Upper lobe of left lung (tissue), 6 donors: ENCODE measurements around the gene VCX. TPM values are rescaled to one million over a fixed set of nuclear protein-coding genes. Genes with fewer than 3 reads are reported as not detected.

ENCODE experiments used
- ATAC-seq, 2 donors: fragments of 200-7000 bp; cut with Tn5 transposase; one replicate each; pipeline ENCODE4 v1.9.1; 2022; ENCODE audit warnings: mild to moderate bottlenecking in 2 of 2, moderate library complexity in 2 of 2; ENCODE audit not compliant: low FRiP score in 2 of 2
- DNase-seq, 2 donors: peaks; one replicate each; pipeline ENCODE4 v3.0.0-alpha.2; 2019 to 2020
- H3K27ac ChIP-seq, 4 donors: fragments of 200-600 bp; sonication (generic); one replicate each; pipeline ENCODE4 v1.5.1; 2016 to 2019
- H3K27me3 ChIP-seq, 4 donors: fragments of 200-600 bp; sonication (generic); one replicate each; pipeline ENCODE4 v1.5.1; 2017 to 2019
- H3K36me3 ChIP-seq, 4 donors: fragments of 200-600 bp; sonication (generic); one replicate each; pipeline ENCODE4 v1.5.1; 2016 to 2019
- H3K4me1 ChIP-seq, 4 donors: fragments of 200-600 bp; sonication (generic); one replicate each; pipeline ENCODE4 v1.5.1; 2018 to 2019
- H3K4me3 ChIP-seq, 4 donors: fragments of 200-600 bp; sonication (generic); one replicate each; pipeline ENCODE4 v1.5.1; 2017 to 2019; ENCODE audit warnings: mild to moderate bottlenecking in 2 of 4, moderate library complexity in 1 of 4
- H3K9me3 ChIP-seq, 4 donors: fragments of 200-600 bp; sonication (generic); one replicate each; pipeline ENCODE4 v1.5.1; 2018 to 2019
- EP300 ChIP-seq, 4 donors: sonication (generic); formaldehyde crosslinking; IDR thresholded peaks; one replicate each; pipeline ENCODE4 v1.5.1; 2017; ENCODE audit warnings: antibody characterized with exemption in 4 of 4, control low read depth in 2 of 4
- POLR2A ChIP-seq, 4 donors: fragments of 450-650 bp; IDR thresholded peaks; one replicate each; pipeline ENCODE4 v1.5.1; 2016 to 2017; ENCODE audit warnings: antibody characterized with exemption in 4 of 4, mild to moderate bottlenecking in 2 of 4
- POLR2AphosphoS5 ChIP-seq, 2 donors: sonication (generic); formaldehyde crosslinking; IDR thresholded peaks; one replicate each; pipeline ENCODE4 v1.5.1; 2017; ENCODE audit warnings: antibody characterized with exemption in 2 of 2
- WGBS, 2 donors: methylation state at CpG; one replicate each; pipeline ENCODE4 v1.1.5; 2017 to 2018; 5-methylcytosine and 5-hydroxymethylcytosine counted together
- total RNA-seq, 6 donors: library from RNA; depleted of rRNA in 4 of 6; stranded (reverse); fragments of >200 nt in 4 of 6; gene quantifications; one replicate each; pipeline versions ENCODE4 v1.1.0 to v1.2.1, GENCODE V29; 2016 to 2021
- TF ChIP-seq, protein P1 (sequence below), 6 experiments: fragments of 450-650 bp in 4 of 6; fragments of 200-600 bp in 2 of 6; sonication (generic) in 2 of 6; IDR thresholded peaks; one replicate each; pipeline ENCODE4 v1.5.1; 2016 to 2019; ENCODE audit warnings: antibody characterized with exemption in 6 of 6
- donor health status: DM: no; HTN: no; CAD: no; lungs with moderate emphysema.
- donor health status: DM: no; HTN: yes; CAD: no; lungs with severe emphysema.

Gene VCX
- total RNA-seq, 6 donors from 2014 or later, result not detected

- WGBS, 2 donors, result 81% methylated on average over 3 of the region's 3 CpGs
- TF ChIP-seq POLR2AphosphoS5 (IDR thresholded peaks at IDR 0.05) (no peak), POLR2A (IDR thresholded peaks at IDR 0.05) (no peak)
- Histone ChIP-seq H3K36me3 (no peaks in the 10 kb centered on the region), H3K27me3 (no peaks in the 10 kb centered on the region), H3K27ac (no peak overlapping the region), H3K9me3 (no peaks in the 10 kb centered on the region), H3K4me1 (no peaks in the 10 kb centered on the region), H3K4me3 (no peak overlapping the region)
- DNase-seq, result no peak
- ATAC-seq, result no peak
Measured at GRCh38 chrX:7841084-7841805, 1.7 kb upstream of the VCX start.

DNA sequence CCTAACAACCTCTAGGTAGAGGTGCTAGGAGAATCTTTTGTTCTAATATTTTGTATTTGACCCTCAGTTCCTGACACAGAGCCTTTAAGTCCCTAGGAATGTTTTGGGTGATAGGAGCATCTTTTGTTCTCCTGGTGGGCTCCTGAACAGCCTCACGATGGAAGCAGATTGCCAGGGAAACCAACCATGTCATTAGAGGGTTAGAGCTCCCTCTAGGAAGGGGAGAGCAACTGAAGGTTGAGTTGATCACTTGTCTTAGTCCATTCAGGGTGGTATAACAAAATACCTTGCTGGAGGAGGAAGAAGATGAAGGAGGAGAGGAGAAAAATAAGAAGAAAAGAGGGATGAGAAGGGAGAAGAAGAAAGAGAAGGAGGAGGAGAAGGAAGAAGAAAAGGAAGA, 9.2 kb downstream of the VCX start:
- Histone ChIP-seq H3K36me3 (no peaks in the 10 kb centered on the region), H3K4me1 (no peaks in the 10 kb centered on the region), H3K9me3 (no peaks in the 10 kb centered on the region), H3K27ac (no peak overlapping the region), H3K4me3 (no peak overlapping the region), H3K27me3 (no peaks in the 10 kb centered on the region)
- TF ChIP-seq POLR2AphosphoS5 (IDR thresholded peaks at IDR 0.05), result no peak
- TF ChIP-seq, protein P1, sequence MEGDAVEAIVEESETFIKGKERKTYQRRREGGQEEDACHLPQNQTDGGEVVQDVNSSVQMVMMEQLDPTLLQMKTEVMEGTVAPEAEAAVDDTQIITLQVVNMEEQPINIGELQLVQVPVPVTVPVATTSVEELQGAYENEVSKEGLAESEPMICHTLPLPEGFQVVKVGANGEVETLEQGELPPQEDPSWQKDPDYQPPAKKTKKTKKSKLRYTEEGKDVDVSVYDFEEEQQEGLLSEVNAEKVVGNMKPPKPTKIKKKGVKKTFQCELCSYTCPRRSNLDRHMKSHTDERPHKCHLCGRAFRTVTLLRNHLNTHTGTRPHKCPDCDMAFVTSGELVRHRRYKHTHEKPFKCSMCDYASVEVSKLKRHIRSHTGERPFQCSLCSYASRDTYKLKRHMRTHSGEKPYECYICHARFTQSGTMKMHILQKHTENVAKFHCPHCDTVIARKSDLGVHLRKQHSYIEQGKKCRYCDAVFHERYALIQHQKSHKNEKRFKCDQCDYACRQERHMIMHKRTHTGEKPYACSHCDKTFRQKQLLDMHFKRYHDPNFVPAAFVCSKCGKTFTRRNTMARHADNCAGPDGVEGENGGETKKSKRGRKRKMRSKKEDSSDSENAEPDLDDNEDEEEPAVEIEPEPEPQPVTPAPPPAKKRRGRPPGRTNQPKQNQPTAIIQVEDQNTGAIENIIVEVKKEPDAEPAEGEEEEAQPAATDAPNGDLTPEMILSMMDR (IDR thresholded peaks at IDR 0.05), result no peak
- TF ChIP-seq POLR2A (IDR thresholded peaks at IDR 0.05), result no peak
- TF ChIP-seq EP300 (IDR thresholded peaks at IDR 0.05), result no peak
- DNase-seq, result no peak
- no peak for ATAC-seq
- WGBS, 2 donors, result 11 to 13% methylated on average over 1 of the region's 1 CpG

DNA sequence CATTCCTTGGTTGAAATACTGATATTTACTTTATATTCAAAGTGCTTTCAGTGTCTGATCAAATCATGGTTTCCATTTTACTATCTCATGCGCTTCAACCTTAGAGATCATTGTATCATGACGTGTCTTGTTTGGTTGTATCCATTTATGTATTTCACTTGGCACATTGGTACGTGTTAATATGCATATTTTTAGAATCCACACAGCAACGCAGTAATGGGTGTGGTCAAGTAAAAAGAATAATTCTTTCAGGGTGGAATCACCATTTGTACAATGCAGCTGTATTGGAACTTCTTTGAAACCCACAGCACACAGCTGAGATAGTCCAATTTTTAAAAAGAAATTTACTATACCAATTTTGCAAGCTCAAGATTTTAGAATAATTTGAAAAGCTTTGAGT, 29.1 kb downstream of the VCX start:
- TF ChIP-seq EP300 (IDR thresholded peaks at IDR 0.05) (no peak), POLR2AphosphoS5 (IDR thresholded peaks at IDR 0.05) (no peak), POLR2A (IDR thresholded peaks at IDR 0.05) (no peak)
- TF ChIP-seq, protein P1 (IDR thresholded peaks at IDR 0.05), result no peak
- no peak overlapping the region for H3K4me3 ChIP-seq
- no peaks in the 10 kb centered on the region for H3K36me3 ChIP-seq
- no peak for DNase-seq
- no peaks in the 10 kb centered on the region for H3K9me3 ChIP-seq
- H3K27ac ChIP-seq, result no peak overlapping the region
- no peaks in the 10 kb centered on the region for H3K27me3 ChIP-seq
- H3K4me1 ChIP-seq, result no peaks in the 10 kb centered on the region
- no peak for ATAC-seq
- WGBS, 2 donors, result 81 to 82% methylated on average over 4 of the region's 4 CpGs

DNA sequence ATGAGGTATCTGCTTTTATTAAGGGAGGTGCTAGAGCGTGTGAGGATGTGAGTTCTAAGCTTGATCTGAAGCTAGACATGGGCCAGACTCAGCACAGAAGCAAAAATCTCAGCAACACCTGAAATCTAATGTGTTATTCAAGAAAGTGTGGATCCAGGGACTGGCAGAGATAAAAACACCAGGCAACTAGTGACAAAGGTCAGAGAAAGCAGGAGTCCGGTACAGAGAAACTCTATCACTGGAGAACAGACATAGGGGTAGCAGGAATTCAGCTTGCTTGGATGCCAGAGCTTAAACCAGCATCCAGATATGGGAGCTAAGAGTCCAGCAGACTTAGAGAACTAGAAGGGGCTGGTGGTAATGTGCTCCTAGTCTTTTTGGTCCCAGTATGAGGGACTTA, 34.0 kb downstream of the VCX start:
- ATAC-seq (no peak), DNase-seq (no peak)
- Histone ChIP-seq H3K36me3 (no peaks in the 10 kb centered on the region), H3K9me3 (no peaks in the 10 kb centered on the region), H3K27ac (no peak overlapping the region), H3K27me3 (no peaks in the 10 kb centered on the region), H3K4me3 (no peak overlapping the region), H3K4me1 (no peaks in the 10 kb centered on the region)
- 83 to 91% methylated on average over 2 of the region's 2 CpGs for WGBS, 2 donors
- TF ChIP-seq POLR2A (IDR thresholded peaks at IDR 0.05), result no peak
- TF ChIP-seq EP300 (IDR thresholded peaks at IDR 0.05), result no peak
- TF ChIP-seq POLR2AphosphoS5 (IDR thresholded peaks at IDR 0.05), result no peak
- TF ChIP-seq, protein P1 (IDR thresholded peaks at IDR 0.05), result no peak

- Histone ChIP-seq H3K27me3 (no peaks in the 10 kb centered on the region), H3K4me1 (no peaks in the 10 kb centered on the region), H3K27ac (no peak overlapping the region), H3K9me3 (no peaks in the 10 kb centered on the region), H3K4me3 (no peak overlapping the region), H3K36me3 (no peaks in the 10 kb centered on the region)
- 76 to 88% methylated on average over 2 of the region's 2 CpGs for WGBS, 2 donors
- DNase-seq (no peak), ATAC-seq (no peak)
- TF ChIP-seq POLR2AphosphoS5 (IDR thresholded peaks at IDR 0.05), result no peak
- TF ChIP-seq EP300 (IDR thresholded peaks at IDR 0.05), result no peak
- no peak for TF ChIP-seq POLR2A (IDR thresholded peaks at IDR 0.05)
- TF ChIP-seq, protein P1 (IDR thresholded peaks at IDR 0.05), result no peak
Measured at GRCh38 chrX:7889135-7889534, 46.2 kb downstream of the VCX start.
